AG04450 (cell line): ENCODE measurements around the gene PARP3. TPM values are rescaled to one million over a fixed set of nuclear protein-coding genes. Genes with fewer than 3 reads are reported as not detected.

Experiments
- CTCF ChIA-PET: fragments of 300-600, 350-600 bp; formaldehyde crosslinking; extraction: SDS; loops from one replicate; lab custom pipeline; 2022; ENCODE audit warnings: antibody characterized with exemption, inconsistent platforms; lab: Charles Lee
- POLR2A ChIA-PET: fragments of 350-600 bp; formaldehyde crosslinking; extraction: SDS; loops from one replicate; lab custom pipeline; 2021; ENCODE audit warnings: antibody characterized with exemption, inconsistent platforms; lab: Yijun Ruan, JAX
- DNase-seq: peaks from one replicate; pipeline ENCODE4 v3.0.0-alpha.2; 2011; ENCODE audit warnings: low read depth, low spot score
- H3K27ac ChIP-seq: one replicate; pipeline ENCODE4 v1.5.1; 2012; ENCODE audit warnings: low read depth, low read length, control low read depth
- H3K27me3 ChIP-seq: one replicate; pipeline ENCODE4 v1.6.0; 2012; ENCODE audit warnings: low read length; ENCODE audit not compliant: control insufficient read depth, insufficient read depth
- H3K4me3 ChIP-seq: 2 replicates; pipeline ENCODE4 v1.5.1; 2011; ENCODE audit warnings: mild to moderate bottlenecking, low read depth, low read length, control low read depth
- H3K9me3 ChIP-seq: 2 replicates; pipeline ENCODE4 v1.5.1; 2012; ENCODE audit warnings: low read length; ENCODE audit not compliant: control insufficient read depth, insufficient read depth
- CTCF ChIP-seq: IDR thresholded peaks from 2 replicates; pipeline ENCODE4 v1.5.1; 2011; ENCODE audit warnings: low read depth, low read length, control low read depth, inconsistent platforms
- polyA plus RNA-seq: library from polyadenylated mRNA; depleted of rRNA; stranded (reverse); fragments of >200 nt; gene quantifications from 2 replicates; pipeline ENCODE4 v1.2.3, GENCODE V29; 2011

The PARP3 gene
- polyA plus RNA-seq, 1 experiment: 7.5 TPM

GRCh38 chr3:51980253-51980652 is 38.1 kb downstream of the PARP3 start:
- DNase-seq: no peak
- ChIA-PET POLR2A (no interaction called here), CTCF (interaction anchor here (5.6 kb wide), 1 partner anchor 38 kb away, joined by 24 read pairs; the partner anchor contains the start of genes PARP3 and RRP9)
- Histone ChIP-seq H3K27ac (no peak overlapping the region), H3K4me3 (no peak overlapping the region), H3K27me3 (no peaks in the 10 kb centered on the region), H3K9me3 (no peaks in the 10 kb centered on the region; the same call in 1 of the 2 replicates)
- no peak for TF ChIP-seq CTCF

- ChIA-PET POLR2A (interaction anchor here (0.6 to 2.9 kb wide), 9 partner anchors 9 to 1426 kb away, joined by 3 to 29 read pairs (median 6); partner anchors contain the start of genes ABHD14B, PARP3, PCBP4 and RPL29), CTCF (interaction anchor here (0.9 to 5.6 kb wide), 4 partner anchors 8 to 74 kb away, joined by 3 to 48 read pairs (median 14); partner anchors contain the start of genes ABHD14A, ABHD14B, DUSP7 and PARP3)
- Histone ChIP-seq H3K9me3 (no peaks in the 10 kb centered on the region; the same call in 1 of the 2 replicates), H3K27me3 (no peaks in the 10 kb centered on the region), H3K4me3 (peak overlapping the region; percentile 73), H3K27ac (peak overlapping the region; percentile 95)
- DNase-seq: no peak
- peak; percentile 56 for TF ChIP-seq CTCF
Observed at GRCh38 chr3:51982352-51982837, 40.2 kb downstream of the PARP3 start.

DNA sequence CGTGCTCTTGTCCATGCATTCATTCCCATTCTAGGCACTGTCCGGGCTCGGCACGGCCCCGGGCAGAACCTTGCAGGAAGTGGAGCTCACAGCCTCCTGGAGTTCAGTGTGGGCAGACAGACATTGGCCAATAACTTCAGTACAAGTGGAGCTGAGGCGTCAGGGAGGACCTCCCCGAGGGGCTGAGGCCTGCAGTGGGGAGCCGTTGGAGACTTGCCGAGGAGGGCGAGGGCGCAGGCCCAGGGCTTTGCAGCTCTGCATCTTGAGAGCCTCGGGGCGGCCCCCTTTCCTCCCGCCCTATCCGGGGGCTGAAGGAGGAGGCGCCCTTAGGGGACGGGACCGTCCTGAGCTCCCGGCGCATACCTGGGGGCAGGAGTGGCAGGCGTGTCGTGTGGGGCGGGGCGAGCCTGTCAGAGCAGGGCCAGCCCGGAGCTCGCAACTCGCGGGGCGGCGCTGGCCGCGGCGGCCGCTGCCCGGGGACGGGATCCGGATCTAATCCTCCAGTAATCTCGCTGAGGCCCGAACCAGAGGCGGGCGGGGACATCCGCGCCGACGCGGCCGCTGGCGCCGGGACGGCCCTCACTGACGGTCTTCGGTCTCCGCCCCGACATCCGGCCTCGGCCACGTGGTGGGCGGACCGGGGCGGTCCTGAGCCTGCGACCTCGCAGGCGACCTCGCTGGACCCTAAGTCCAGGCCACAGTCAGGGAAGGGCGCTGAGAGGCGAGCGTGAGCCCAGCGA is 40.8 kb downstream of the PARP3 start, which contains the start of gene ACY1:
Gene ACY1 (plus strand): TSS at position 698 of the 740 bp plus-strand sequence. CDS start 530 bp downstream, outside the sequence.
- Histone ChIP-seq H3K27ac (peak within 1 kb of the TSS; percentile 95), H3K9me3 (no peaks in the 10 kb centered on the region; the same call in 1 of the 2 replicates), H3K27me3 (no peaks in the 10 kb centered on the region), H3K4me3 (peak within 1 kb of the TSS; percentile 73)
- ChIA-PET POLR2A (interaction anchor here (0.5 to 2.9 kb wide), 11 partner anchors 9 to 1426 kb away, joined by 3 to 29 read pairs (median 5); partner anchors contain the start of genes ABHD14B, PARP3, PCBP4 and RPL29), CTCF (interaction anchor here (0.9 to 5.6 kb wide), 5 partner anchors 9 to 73 kb away, joined by 3 to 48 read pairs (median 3); partner anchors contain the start of genes ABHD14A, ABHD14B, DUSP7 and PARP3)
- no peak for TF ChIP-seq CTCF
- DNase-seq: peak; percentile 68

- CTCF ChIA-PET: interaction anchor here (0.9 to 5.6 kb wide), 4 partner anchors 10 to 42 kb away, joined by 3 to 48 read pairs (median 14); partner anchors contain the start of genes ABHD14A, ABHD14B, PARP3 and RRP9
- TF ChIP-seq CTCF: no peak
- Histone ChIP-seq H3K27me3 (no peaks in the 10 kb centered on the region), H3K9me3 (no peaks in the 10 kb centered on the region; the same call in 1 of the 2 replicates), H3K27ac (peak overlapping the region; percentile 95), H3K4me3 (peak overlapping the region; percentile 73)
- POLR2A ChIA-PET: interaction anchor here (0.5 to 2.9 kb wide), 12 partner anchors 8 to 539 kb away, joined by 3 to 29 read pairs (median 5); partner anchors contain the start of genes ABHD14A, ABHD14B, PCBP4 and RPL29
- no peak for DNase-seq
Observed at GRCh38 chr3:51983578-51984268, 41.6 kb downstream of the PARP3 start.
